ENCODE results near the gene UBR1. TPM values are rescaled to one million over a fixed set of nuclear protein-coding genes. Genes with fewer than 3 reads are reported as not detected.

Gene UBR1
- total RNA-seq, 1 experiment from 2014 or later = 30.8 TPM

DNA sequence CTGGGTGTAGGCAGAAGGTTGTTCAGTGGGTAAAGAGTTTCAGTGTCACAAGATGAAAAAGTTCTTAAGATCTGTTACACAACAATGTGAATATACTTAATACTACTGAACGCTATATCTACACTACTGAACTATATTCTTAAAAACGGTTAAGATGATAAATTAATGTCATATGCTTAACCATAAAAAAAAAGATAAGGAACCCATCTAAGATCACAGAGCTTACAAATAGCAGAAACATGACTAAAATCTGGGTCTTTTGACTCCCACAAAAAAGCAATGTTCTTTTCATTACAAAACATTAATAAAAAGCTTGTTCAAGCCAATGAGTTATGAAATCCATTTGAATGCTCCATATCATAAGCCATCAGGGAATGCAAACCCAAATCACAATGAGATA is 34.4 kb downstream of the UBR1 start:
- peaks cover 51% of the 10 kb centered on the region for H3K36me3 ChIP-seq (ENCODE audit: insufficient read depth, low read length, poor library complexity, severe bottlenecking)
- POLR2A ChIA-PET (ENCODE audit: low non-redundant PET) = no interaction called here
- H3K4me1 ChIP-seq (ENCODE audit: insufficient read depth, low read length, poor library complexity, severe bottlenecking) = no peaks in the 10 kb centered on the region
- no peak overlapping the region for H3K4me3 ChIP-seq (ENCODE audit: low read depth, low read length, poor library complexity, severe bottlenecking)
- H3K27ac ChIP-seq (ENCODE audit: low read depth, low read length, poor library complexity, severe bottlenecking) = no peak overlapping the region
- H3K27me3 ChIP-seq (replicated peaks; ENCODE audit: insufficient read depth, low read depth, low read length, poor library complexity) = no peaks in the 10 kb centered on the region
- no TSS peak for BruUV-seq (replicated peaks)
- H3K9me3 ChIP-seq (ENCODE audit: low read depth, low read length, poor library complexity, severe bottlenecking) = no peaks in the 10 kb centered on the region
- intact Hi-C loops (cut with micrococcal nuclease; ENCODE audit: unreplicated experiment) = no loop called here
- no peak for TF ChIP-seq CTCF (conservative IDR thresholded peaks at IDR 0.05; ENCODE audit: low read depth, low read length)
- TF ChIP-seq EZH2 (IDR thresholded peaks at IDR 0.05; ENCODE audit: borderline replicate concordance, low read depth, low read length, poor library complexity, severe bottlenecking) = no peak
- CTCF ChIA-PET = no interaction called here
- no peak for DNase-seq (ENCODE audit: low spot score)

- no peak for TF ChIP-seq EZH2 (IDR thresholded peaks at IDR 0.05; ENCODE audit: borderline replicate concordance, low read depth, low read length, poor library complexity, severe bottlenecking)
- no peak for TF ChIP-seq CTCF (conservative IDR thresholded peaks at IDR 0.05; ENCODE audit: low read depth, low read length)
- Histone ChIP-seq H3K9me3 (ENCODE audit: low read depth, low read length, poor library complexity, severe bottlenecking) (no peaks in the 10 kb centered on the region), H3K36me3 (ENCODE audit: insufficient read depth, low read length, poor library complexity, severe bottlenecking) (peaks cover 51% of the 10 kb centered on the region), H3K4me1 (ENCODE audit: insufficient read depth, low read length, poor library complexity, severe bottlenecking) (no peaks in the 10 kb centered on the region), H3K27ac (ENCODE audit: low read depth, low read length, poor library complexity, severe bottlenecking) (no peak overlapping the region), H3K4me3 (ENCODE audit: low read depth, low read length, poor library complexity, severe bottlenecking) (no peak overlapping the region), H3K27me3 (replicated peaks; ENCODE audit: insufficient read depth, low read depth, low read length, poor library complexity) (no peaks in the 10 kb centered on the region)
- ChIA-PET POLR2A (ENCODE audit: low non-redundant PET) (no interaction called here), CTCF (no interaction called here)
- no peak for DNase-seq (ENCODE audit: low spot score)
- intact Hi-C loops (cut with micrococcal nuclease; ENCODE audit: unreplicated experiment) = no loop called here
- BruUV-seq (replicated peaks) = no TSS peak
These were observed 34.9 kb downstream of the UBR1 start for GRCh38 chr15:43070893-43071292.

DNA sequence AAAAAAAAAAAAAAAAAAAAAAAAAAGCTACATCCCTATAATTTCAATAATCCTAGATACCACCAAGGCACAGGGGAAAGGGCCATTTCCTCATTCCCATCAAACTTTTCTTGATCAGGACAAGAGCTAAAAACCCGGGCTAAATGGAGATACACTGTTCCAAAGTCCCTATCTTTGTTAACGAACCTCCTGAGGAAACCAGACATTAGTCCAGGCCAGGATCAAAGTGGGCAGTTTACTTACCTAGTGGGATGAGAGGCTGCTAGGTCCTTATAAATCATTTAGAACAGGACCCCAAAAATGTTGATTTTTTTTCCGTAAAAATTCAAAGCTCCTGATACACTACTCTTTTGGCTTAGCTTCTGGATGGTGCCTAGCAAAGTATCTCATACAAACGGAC is 35.6 kb downstream of the UBR1 start:
- ChIA-PET CTCF (no interaction called here), POLR2A (ENCODE audit: low non-redundant PET) (no interaction called here)
- no peak overlapping the region for H3K4me3 ChIP-seq (ENCODE audit: low read depth, low read length, poor library complexity, severe bottlenecking)
- intact Hi-C loops (cut with micrococcal nuclease; ENCODE audit: unreplicated experiment) = no loop called here
- no peaks in the 10 kb centered on the region for H3K9me3 ChIP-seq (ENCODE audit: low read depth, low read length, poor library complexity, severe bottlenecking)
- H3K27me3 ChIP-seq (replicated peaks; ENCODE audit: insufficient read depth, low read depth, low read length, poor library complexity) = no peaks in the 10 kb centered on the region
- TF ChIP-seq CTCF (conservative IDR thresholded peaks at IDR 0.05; ENCODE audit: low read depth, low read length) = no peak
- TF ChIP-seq EZH2 (IDR thresholded peaks at IDR 0.05; ENCODE audit: borderline replicate concordance, low read depth, low read length, poor library complexity, severe bottlenecking) = no peak
- H3K36me3 ChIP-seq (ENCODE audit: insufficient read depth, low read length, poor library complexity, severe bottlenecking) = peaks cover 53% of the 10 kb centered on the region
- no peak for DNase-seq (ENCODE audit: low spot score)
- no peak overlapping the region for H3K27ac ChIP-seq (ENCODE audit: low read depth, low read length, poor library complexity, severe bottlenecking)
- no peaks in the 10 kb centered on the region for H3K4me1 ChIP-seq (ENCODE audit: insufficient read depth, low read length, poor library complexity, severe bottlenecking)
- no TSS peak for BruUV-seq (replicated peaks)

All from A673 (cell line).